Measurements from ENCODE around the gene IFT20.
A peak's percentile ranks its signal among the peaks of the same experiment; 100 is the strongest.

Gene IFT20

GRCh38 chr17:28365487-28365886 is 30.2 kb upstream of the IFT20 start:
- H3K27me3 Mint-ChIP-seq (ENCODE audit: low read depth) = no peaks in the 10 kb centered on the region
- H3K36me3 Mint-ChIP-seq (ENCODE audit: low read depth) = peaks cover 17% of the 10 kb centered on the region
- H3K4me3 Mint-ChIP-seq = no peak overlapping the region
- peaks cover 5% of the 10 kb centered on the region for H3K4me1 Mint-ChIP-seq
- no peaks in the 10 kb centered on the region for H3K9me3 Mint-ChIP-seq
- TF ChIP-seq CTCF (IDR thresholded peaks at IDR 0.05; ENCODE audit: unreplicated experiment in 3 of 3) = no peak
- no peak overlapping the region for H3K27ac Mint-ChIP-seq

- H3K4me3 Mint-ChIP-seq = no peak within 1 kb of the TSS
- H3K36me3 Mint-ChIP-seq (ENCODE audit: low read depth) = peaks cover 20% of the 10 kb centered on the region
- no peak within 1 kb of the TSS for H3K27ac Mint-ChIP-seq
- no peak for TF ChIP-seq CTCF (IDR thresholded peaks at IDR 0.05; ENCODE audit: unreplicated experiment in 3 of 3)
- H3K27me3 Mint-ChIP-seq (ENCODE audit: low read depth) = no peaks in the 10 kb centered on the region
- H3K4me1 Mint-ChIP-seq = no peaks in the 10 kb centered on the region
- H3K9me3 Mint-ChIP-seq = no peaks in the 10 kb centered on the region
Observed at GRCh38 chr17:28364665-28365363, 29.5 kb upstream of the IFT20 start, which contains the start of gene SEBOX. TSS of gene SEBOX (minus strand) at chr17:28365199. CDS start at chr17:28365151, 48 bp downstream.

GRCh38 chr17:28363776-28364650 is 28.7 kb upstream of the IFT20 start:
- TF ChIP-seq CTCF (IDR thresholded peaks at IDR 0.05; ENCODE audit: unreplicated experiment in 3 of 3) = no peak
- Mint-ChIP-seq H3K27me3 (ENCODE audit: low read depth) (no peaks in the 10 kb centered on the region), H3K36me3 (ENCODE audit: low read depth) (peaks cover 24% of the 10 kb centered on the region), H3K27ac (no peak overlapping the region), H3K4me1 (no peaks in the 10 kb centered on the region), H3K9me3 (no peaks in the 10 kb centered on the region), H3K4me3 (no peak overlapping the region)

- Mint-ChIP-seq H3K9me3 (no peaks in the 10 kb centered on the region), H3K27me3 (ENCODE audit: low read depth) (no peaks in the 10 kb centered on the region), H3K4me1 (peaks cover 3% of the 10 kb centered on the region), H3K4me3 (no peak overlapping the region), H3K27ac (no peak overlapping the region), H3K36me3 (ENCODE audit: low read depth) (peaks cover 26% of the 10 kb centered on the region)
- TF ChIP-seq CTCF (IDR thresholded peaks at IDR 0.05; ENCODE audit: unreplicated experiment in 3 of 3) = no peak
Observed at GRCh38 chr17:28363186-28363585, 27.9 kb upstream of the IFT20 start.

- H3K27ac Mint-ChIP-seq = peak overlapping the region; percentile 48 to 84 (median 74)
- peaks cover 25% of the 10 kb centered on the region for H3K4me1 Mint-ChIP-seq
- TF ChIP-seq CTCF (IDR thresholded peaks at IDR 0.05; ENCODE audit: unreplicated experiment in 3 of 3) = no peak
- H3K27me3 Mint-ChIP-seq (ENCODE audit: low read depth) = no peaks in the 10 kb centered on the region
- H3K36me3 Mint-ChIP-seq (ENCODE audit: low read depth) = peaks cover 49% of the 10 kb centered on the region
- H3K9me3 Mint-ChIP-seq = no peaks in the 10 kb centered on the region
- H3K4me3 Mint-ChIP-seq = peak overlapping the region; percentile 92 to 97 (median 93)
Observed at GRCh38 chr17:28357901-28358197, 22.6 kb upstream of the IFT20 start.
